GM10248 (cell line): ENCODE data around the gene RAD51B.

Source experiments
- CTCF ChIA-PET: fragments of 300-600 bp; sonication (Branson Sonifier 250); formaldehyde crosslinking; extraction: SDS; loops from one replicate; lab custom pipeline; 2021; ENCODE audit warnings: antibody characterized with exemption; lab: Yijun Ruan, JAX
- POLR2A ChIA-PET: fragments of 350-650 bp; sonication (Branson Sonifier 250); formaldehyde crosslinking; extraction: SDS; loops from one replicate; lab custom pipeline; 2020; ENCODE audit warnings: antibody characterized with exemption; lab: Yijun Ruan, JAX
- DNase-seq: peaks from one replicate; pipeline ENCODE4 v3.0.0; 2012; ENCODE audit errors: extremely low spot score
- TF ChIP-seq, protein P1 (sequence below): IDR thresholded peaks from 2 replicates; pipeline ENCODE4 v1.5.1; 2012; ENCODE audit warnings: mild to moderate bottlenecking, low read depth; ENCODE audit errors: extremely low read depth, missing control alignments, control extremely low read depth

Gene RAD51B

DNA sequence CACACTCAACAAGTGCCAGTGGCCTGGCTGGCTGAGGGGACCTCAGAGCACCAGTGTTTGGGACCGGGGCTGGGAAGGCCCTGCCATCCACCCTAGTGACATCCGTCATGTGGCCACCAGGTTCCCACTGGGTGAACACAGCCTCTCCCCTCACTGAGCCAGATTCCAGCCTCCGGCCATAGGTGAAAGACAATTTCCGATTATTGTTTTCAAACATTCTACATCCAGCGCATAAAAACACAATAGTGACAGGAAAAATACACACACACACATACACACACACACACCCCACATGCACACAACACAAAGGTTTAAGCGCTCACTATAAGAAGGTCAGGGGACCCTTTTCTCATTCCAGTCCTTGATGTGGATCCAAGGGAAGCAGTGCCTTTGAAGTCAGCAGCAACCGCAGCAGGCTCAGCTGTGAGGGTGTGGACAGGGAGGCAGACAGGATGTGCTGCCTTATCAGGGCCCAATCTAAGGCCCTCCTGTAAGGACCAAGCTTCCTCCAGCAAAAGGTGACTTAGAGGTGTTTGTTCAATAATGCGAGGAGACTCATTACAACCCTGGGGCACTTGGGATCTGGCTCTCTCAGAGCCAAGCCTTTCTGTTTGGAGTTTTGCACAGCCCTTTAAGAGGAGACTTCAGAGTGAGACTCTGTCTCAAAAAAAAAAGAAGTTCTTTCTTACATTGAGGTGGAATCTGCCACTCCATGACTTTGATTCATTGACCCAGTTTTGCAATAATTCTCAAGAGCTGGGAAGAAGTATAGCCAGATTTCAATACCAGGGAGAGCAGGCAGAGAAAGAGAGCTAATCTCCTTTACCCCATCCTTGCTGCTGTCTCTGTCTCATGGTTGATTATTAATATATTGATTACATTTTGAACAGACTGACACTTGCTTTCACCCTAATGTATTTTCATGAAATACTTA lies 745.5 kb downstream of the RAD51B start:
- DNase-seq, result no peak
- CTCF ChIA-PET, result interaction anchor here (1.1 to 1.7 kb wide), 4 partner anchors 9 to 42 kb away, joined by 3 to 5 read pairs (median 4); no protein-coding TSS in a partner anchor
- TF ChIP-seq, protein P1, sequence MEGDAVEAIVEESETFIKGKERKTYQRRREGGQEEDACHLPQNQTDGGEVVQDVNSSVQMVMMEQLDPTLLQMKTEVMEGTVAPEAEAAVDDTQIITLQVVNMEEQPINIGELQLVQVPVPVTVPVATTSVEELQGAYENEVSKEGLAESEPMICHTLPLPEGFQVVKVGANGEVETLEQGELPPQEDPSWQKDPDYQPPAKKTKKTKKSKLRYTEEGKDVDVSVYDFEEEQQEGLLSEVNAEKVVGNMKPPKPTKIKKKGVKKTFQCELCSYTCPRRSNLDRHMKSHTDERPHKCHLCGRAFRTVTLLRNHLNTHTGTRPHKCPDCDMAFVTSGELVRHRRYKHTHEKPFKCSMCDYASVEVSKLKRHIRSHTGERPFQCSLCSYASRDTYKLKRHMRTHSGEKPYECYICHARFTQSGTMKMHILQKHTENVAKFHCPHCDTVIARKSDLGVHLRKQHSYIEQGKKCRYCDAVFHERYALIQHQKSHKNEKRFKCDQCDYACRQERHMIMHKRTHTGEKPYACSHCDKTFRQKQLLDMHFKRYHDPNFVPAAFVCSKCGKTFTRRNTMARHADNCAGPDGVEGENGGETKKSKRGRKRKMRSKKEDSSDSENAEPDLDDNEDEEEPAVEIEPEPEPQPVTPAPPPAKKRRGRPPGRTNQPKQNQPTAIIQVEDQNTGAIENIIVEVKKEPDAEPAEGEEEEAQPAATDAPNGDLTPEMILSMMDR, result no peak
- POLR2A ChIA-PET, result no interaction called here

GRCh38 chr14:68566075-68566474 lies 746.5 kb downstream of the RAD51B start:
- CTCF ChIA-PET, result interaction anchor here (1.2 to 1.7 kb wide), 4 partner anchors 8 to 31 kb away, joined by 3 to 5 read pairs (median 3); no protein-coding TSS in a partner anchor
- TF ChIP-seq, protein P1, result no peak
- no peak for DNase-seq
- POLR2A ChIA-PET, result no interaction called here

- POLR2A ChIA-PET, result no interaction called here
Measured at GRCh38 chr14:68568907-68569897, 749.6 kb downstream of the RAD51B start.

GRCh38 chr14:68569970-68570409 lies 750.4 kb downstream of the RAD51B start:
- TF ChIP-seq, protein P1, result no peak
- DNase-seq, result no peak
- CTCF ChIA-PET, result interaction anchor here (1.0 kb wide), 1 partner anchor 255 kb away, joined by 3 read pairs; no protein-coding TSS in a partner anchor
- POLR2A ChIA-PET, result no interaction called here

More at GRCh38 chr14:68568907-68569897, 749.6 kb downstream of the RAD51B start:
- TF ChIP-seq, protein P1, result no peak
- no peak for DNase-seq
- CTCF ChIA-PET, result interaction anchor here (1.1 kb wide), 1 partner anchor 17 kb away, joined by 3 read pairs; no protein-coding TSS in a partner anchor

DNA sequence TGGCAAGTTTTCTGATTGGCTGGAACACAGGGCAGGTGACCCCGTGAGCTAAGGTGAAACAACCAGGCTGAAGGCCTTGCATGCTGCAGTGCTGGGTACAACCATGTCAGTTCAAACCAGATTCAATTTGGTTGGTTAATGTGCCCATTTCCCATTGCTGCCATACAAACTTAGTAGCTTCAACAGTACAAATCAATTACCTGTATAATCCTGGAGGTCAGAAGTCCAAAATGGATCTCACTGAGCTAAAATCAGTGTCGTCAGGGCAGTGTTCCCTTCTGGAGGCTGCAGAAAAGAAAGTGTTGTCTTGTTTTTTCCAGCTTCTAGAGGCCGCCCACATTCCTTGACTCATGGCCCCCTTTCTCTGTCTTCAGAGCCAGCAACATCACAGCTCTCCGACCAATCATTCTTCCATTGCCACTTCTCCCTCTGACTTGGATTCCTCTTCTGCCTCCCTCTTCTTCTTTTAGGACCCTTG lies 751.6 kb downstream of the RAD51B start:
- TF ChIP-seq, protein P1, result no peak
- no peak for DNase-seq
- POLR2A ChIA-PET, result no interaction called here
- CTCF ChIA-PET, result interaction anchor here (1.0 to 1.4 kb wide), 4 partner anchors 10 to 254 kb away, joined by 3 to 4 read pairs (median 4); no protein-coding TSS in a partner anchor
